OCI-LY1 (cell line): ENCODE data around the gene COL15A1.

Experiments
- EZH2 ChIP-seq: fragments of 200-600 bp; sonication (generic), shearing (Covaris generic); IDR thresholded peaks from 2 replicates; pipeline ENCODE4 v1.8.0; 2017; ENCODE audit warnings: borderline replicate concordance, mixed run types, mild to moderate bottlenecking, antibody characterized with exemption, low read length, moderate library complexity, mixed read lengths
- TF ChIP-seq, protein P1 (sequence below): fragments of 200-600 bp; sonication (generic), shearing (Covaris generic); IDR thresholded peaks from 2 replicates; pipeline ENCODE4 v1.5.1; 2017; ENCODE audit warnings: mild to moderate bottlenecking, antibody characterized with exemption, low read length, moderate library complexity, mixed read lengths

DNA sequence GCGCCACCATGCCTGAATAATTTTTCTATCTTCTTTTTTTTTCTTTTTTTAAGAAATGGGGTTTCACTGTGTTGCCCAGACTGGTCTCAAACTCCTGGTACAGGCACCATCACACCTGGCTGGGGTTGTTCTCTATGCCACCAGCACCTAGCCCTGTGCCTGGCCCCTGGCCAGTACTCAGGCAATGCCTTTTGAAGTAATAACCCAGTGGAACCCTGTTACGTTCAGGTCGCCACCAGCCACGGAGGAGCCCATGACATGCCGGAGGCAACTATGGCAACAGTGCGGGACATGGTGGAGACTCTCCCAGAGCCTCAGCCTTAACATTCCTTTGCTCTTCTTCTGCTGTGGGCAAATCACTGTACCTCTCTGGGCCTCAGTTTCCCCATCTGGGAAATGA, 14.1 kb downstream of the COL15A1 start:
- TF ChIP-seq, protein P1, sequence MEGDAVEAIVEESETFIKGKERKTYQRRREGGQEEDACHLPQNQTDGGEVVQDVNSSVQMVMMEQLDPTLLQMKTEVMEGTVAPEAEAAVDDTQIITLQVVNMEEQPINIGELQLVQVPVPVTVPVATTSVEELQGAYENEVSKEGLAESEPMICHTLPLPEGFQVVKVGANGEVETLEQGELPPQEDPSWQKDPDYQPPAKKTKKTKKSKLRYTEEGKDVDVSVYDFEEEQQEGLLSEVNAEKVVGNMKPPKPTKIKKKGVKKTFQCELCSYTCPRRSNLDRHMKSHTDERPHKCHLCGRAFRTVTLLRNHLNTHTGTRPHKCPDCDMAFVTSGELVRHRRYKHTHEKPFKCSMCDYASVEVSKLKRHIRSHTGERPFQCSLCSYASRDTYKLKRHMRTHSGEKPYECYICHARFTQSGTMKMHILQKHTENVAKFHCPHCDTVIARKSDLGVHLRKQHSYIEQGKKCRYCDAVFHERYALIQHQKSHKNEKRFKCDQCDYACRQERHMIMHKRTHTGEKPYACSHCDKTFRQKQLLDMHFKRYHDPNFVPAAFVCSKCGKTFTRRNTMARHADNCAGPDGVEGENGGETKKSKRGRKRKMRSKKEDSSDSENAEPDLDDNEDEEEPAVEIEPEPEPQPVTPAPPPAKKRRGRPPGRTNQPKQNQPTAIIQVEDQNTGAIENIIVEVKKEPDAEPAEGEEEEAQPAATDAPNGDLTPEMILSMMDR: no peak
- no peak for TF ChIP-seq EZH2
